ENCODE results near the gene TMPRSS13.

The TMPRSS13 gene

DNA sequence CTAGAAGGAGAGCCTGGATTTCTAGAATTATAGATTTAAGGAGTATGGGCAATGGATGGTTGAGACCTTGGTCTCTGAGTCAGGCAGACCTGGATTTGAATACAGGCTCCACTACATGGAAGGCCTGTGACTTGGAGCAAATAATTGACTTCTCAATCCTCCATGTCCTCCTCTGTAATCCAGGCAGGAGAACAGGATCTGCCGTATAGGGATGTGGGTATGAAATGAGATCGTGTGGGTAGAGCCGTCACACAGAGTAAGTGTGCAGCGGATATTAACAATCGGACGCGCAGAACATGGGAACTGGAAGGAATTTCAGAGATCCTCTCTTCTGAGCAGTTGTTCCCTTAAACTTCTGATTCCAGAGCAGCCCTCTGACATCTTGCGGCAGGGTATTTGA is 11.5 kb upstream of the TMPRSS13 start:
- TF ChIP-seq GATA3 (IDR thresholded peaks at IDR 0.05; ENCODE audit: low read depth, low read length) (no peak), GATA2 (IDR thresholded peaks at IDR 0.05; ENCODE audit: low read depth, low read length) (no peak)

DNA sequence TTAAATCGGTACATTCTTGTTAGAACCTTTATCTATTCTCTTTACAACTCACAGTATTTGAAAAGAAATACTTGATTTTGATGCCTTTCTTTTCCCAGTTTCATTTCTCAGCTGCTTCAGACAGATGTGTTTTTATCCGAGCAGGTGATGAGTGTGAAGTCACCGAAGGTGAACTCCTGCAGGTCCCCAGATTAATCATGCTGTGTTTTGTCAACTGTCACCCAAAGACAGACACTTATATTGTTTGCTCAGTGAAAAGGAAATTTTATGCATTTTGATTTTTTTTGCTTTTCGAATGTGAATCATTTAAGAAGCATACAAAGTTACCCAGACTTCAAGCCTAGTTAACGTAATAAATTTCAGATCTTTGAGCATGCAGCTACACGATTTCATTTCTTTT is 7.8 kb upstream of the TMPRSS13 start:
- TF ChIP-seq GATA3 (IDR thresholded peaks at IDR 0.05; ENCODE audit: low read depth, low read length): no peak
- TF ChIP-seq GATA2 (IDR thresholded peaks at IDR 0.05; ENCODE audit: low read depth, low read length): no peak

DNA sequence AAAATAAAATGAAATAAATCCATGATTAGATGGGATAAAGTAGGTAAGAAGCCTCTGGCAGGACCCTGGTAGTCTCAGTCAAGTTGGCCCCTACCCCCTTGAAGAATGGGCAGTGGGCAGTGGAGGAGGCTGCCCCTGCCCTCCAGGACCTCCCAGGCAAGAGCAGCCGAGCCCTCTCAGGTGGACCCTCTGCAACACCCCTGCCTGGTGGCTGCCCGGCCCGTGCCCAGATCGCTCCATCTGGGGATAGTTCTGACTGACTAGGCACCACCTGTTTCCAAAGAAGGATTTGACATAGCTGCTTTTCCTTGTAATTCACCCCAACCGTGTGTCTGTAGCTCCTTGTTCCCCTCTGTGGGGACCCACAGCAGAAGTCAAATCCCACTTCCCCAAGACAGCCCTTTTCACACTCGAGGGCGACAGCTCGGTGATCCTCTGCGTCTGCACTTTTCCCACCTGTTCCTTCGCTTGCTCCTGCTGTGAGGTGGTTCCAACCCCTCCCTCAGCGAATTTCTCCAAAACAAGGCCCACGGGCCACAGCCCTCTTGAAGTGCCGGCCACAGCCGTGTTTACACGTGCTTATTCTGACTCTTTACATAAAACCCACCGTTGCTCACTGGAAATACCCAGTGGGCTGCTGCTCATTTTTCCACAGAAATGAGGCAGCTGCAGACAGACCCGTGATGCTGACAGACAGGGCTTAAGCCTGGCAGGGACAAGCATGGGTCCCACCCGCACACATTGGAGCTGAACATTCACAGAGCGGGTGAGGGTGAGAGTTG is 5.5 kb upstream of the TMPRSS13 start:
- no peak for TF ChIP-seq GATA3 (IDR thresholded peaks at IDR 0.05; ENCODE audit: low read depth, low read length)
- TF ChIP-seq GATA2 (IDR thresholded peaks at IDR 0.05; ENCODE audit: low read depth, low read length): no peak

DNA sequence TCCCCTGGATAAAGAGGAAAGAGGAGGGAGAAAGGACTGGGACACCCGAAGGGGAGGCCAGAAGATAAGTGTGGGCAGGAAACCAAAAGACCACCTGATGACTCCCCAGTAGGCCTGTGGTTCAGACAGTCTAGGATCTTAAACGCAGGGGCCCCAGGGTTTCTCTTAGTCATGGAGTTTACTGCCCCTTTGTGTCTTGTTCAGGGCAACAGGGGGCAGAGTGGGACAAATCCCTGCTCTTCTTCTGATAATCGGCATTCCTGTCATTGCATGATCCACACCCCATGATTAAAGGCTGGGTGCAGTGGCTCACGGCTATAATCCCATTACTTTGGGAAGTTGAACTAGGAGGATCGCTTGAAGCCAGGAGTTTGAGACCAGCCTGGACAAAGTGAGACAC is 4.7 kb upstream of the TMPRSS13 start:
- no peak for TF ChIP-seq GATA3 (IDR thresholded peaks at IDR 0.05; ENCODE audit: low read depth, low read length)
- TF ChIP-seq GATA2 (IDR thresholded peaks at IDR 0.05; ENCODE audit: low read depth, low read length): no peak

DNA sequence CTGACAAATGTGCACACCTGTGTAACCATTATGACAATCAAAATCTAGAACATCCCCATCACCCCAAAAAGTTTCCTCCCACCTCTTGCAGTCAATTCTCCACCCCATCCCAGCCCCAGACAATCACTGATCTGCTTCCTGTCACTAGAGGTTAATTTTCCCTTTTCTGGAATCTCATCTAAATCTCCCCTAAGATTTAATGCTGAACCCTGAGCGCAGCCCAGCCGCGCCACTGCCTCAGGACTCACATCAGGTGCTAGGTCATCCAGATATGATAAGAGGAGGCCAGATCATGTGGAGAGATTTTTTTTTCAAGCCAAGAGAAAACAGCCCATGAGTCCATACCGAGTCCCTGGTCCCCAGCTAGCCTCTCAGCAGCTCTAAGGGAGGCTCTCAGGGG is 4.3 kb upstream of the TMPRSS13 start:
- peak; percentile 47 for TF ChIP-seq GATA2 (IDR thresholded peaks at IDR 0.05; ENCODE audit: low read depth, low read length)
- TF ChIP-seq GATA3 (IDR thresholded peaks at IDR 0.05; ENCODE audit: low read depth, low read length): no peak

DNA sequence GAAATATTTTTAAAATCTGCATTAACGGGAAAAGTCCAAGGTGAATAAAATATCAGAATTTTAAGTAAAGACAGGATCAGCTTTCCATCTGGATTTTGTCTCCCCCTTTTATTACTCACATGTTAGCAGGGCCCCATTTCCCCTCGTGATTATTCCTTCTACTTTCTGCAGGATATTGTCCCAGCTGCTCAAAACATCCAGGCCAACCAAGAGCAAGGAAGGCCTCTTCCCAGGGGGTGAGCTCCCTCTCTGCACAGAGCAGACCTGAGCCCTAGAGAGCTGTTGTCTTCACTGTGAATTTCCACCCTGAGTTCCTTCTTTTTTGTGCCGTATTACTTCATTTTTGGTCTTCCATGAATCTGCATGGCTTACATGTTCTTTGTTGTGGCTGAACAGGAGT is 3.7 kb upstream of the TMPRSS13 start:
- TF ChIP-seq GATA2 (IDR thresholded peaks at IDR 0.05; ENCODE audit: low read depth, low read length): no peak
- no peak for TF ChIP-seq GATA3 (IDR thresholded peaks at IDR 0.05; ENCODE audit: low read depth, low read length)

DNA sequence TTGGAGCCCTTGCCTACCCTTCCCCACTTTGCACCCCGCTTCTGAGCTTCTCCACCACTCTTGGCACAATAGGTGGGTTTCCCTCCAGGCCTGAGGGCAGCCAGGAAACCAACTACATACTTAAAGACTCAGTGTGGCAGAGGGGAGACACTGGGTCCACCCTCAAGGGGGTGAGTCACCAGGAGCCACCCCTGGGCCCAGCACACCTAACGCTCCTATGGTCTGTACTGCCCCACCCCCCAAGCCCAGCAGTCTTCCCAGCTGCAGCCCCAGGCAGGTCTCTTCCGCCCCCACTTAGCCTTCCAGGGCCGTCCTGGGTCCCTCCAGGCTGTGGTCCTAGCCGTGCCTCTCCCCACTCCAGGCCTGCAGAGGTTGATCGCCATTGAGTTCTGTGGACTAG is 3.2 kb upstream of the TMPRSS13 start:
- TF ChIP-seq GATA3 (IDR thresholded peaks at IDR 0.05; ENCODE audit: low read depth, low read length): no peak
- TF ChIP-seq GATA2 (IDR thresholded peaks at IDR 0.05; ENCODE audit: low read depth, low read length): no peak

DNA sequence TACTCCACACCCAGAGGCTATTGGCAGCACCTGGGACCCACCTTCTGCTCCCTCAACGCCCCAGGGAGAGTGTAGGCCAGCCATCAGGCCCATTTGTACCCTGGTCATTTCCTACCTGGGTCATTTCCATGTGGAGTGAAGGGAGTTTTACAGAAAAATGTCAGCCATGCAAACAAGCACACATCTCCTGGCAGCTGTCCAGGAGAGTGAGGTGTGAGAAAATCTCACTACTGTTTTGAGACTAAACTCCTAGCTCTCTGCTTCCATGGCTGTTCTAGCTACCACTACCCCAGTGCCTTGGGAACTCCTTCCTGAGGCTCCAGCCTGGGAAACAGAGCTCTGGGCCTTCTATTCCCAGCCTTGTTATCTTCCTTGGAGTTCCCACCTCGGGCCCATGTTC is 2.8 kb upstream of the TMPRSS13 start:
- TF ChIP-seq GATA2 (IDR thresholded peaks at IDR 0.05; ENCODE audit: low read depth, low read length) (no peak), GATA3 (IDR thresholded peaks at IDR 0.05; ENCODE audit: low read depth, low read length) (no peak)

DNA sequence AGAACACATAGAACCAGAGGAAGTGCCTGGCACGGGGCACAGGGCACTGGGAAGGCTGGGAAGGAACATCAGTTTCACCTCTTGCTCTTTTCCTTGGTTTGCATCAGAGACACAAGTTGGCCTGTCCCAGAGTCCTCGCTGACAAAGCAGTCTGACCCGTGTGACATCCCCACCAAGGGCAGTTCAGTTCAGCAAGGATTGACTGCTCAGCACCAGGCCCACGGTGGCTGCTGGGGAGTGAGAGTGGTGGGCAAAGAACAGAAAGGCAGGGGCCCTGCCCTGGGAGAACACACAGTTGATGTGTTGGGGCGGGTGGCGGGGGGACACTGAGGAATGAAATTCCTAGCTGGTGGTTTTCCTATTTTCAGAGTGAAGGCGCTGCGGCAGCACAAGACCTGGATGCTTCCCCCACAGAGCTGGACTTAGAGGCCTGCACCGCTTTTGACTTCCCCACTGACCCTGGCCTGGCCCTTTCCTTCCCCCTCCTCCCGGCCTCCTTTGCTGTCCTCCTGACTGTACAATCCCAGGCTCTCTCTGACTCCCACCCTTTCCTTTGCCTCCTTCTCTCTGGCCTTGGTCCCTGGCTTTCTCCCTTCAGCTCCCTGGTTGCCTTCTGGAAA is 2.2 kb upstream of the TMPRSS13 start:
- no peak for TF ChIP-seq GATA2 (IDR thresholded peaks at IDR 0.05; ENCODE audit: low read depth, low read length)
- no peak for TF ChIP-seq GATA3 (IDR thresholded peaks at IDR 0.05; ENCODE audit: low read depth, low read length)

DNA sequence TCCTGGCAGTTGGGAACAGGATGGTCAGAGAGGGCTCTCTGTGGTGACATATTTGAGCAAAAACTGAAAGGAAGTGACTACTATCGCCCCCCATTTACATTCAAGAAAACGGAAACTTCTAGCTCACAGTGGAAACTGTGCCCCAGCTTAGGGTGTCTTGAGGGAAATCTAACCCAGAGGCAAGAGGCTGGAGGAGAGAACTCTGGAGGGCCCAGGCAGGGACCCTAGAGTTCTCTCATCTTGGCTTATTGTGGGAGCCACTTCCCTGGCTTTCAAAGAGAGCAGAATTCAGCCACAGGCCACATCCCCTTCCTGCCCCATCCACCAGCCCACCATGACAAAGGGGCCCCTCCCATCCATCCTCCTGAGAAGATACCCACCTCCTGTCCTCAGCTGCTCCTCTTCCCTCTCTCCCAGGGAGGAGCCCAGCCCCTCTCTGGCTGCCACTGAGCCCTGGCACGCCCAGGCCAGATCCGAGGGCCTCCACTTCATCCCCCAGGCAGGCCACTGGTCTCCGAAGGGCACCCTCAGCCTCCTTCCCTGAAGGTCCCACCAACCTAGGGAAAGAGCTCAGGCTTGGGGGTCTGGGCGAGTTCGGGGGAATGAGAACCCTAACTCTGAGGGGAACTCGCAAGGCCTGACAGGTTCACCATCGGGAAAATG is 1.6 kb upstream of the TMPRSS13 start:
- TF ChIP-seq GATA2 (IDR thresholded peaks at IDR 0.05; ENCODE audit: low read depth, low read length): no peak
- no peak for TF ChIP-seq GATA3 (IDR thresholded peaks at IDR 0.05; ENCODE audit: low read depth, low read length)

DNA sequence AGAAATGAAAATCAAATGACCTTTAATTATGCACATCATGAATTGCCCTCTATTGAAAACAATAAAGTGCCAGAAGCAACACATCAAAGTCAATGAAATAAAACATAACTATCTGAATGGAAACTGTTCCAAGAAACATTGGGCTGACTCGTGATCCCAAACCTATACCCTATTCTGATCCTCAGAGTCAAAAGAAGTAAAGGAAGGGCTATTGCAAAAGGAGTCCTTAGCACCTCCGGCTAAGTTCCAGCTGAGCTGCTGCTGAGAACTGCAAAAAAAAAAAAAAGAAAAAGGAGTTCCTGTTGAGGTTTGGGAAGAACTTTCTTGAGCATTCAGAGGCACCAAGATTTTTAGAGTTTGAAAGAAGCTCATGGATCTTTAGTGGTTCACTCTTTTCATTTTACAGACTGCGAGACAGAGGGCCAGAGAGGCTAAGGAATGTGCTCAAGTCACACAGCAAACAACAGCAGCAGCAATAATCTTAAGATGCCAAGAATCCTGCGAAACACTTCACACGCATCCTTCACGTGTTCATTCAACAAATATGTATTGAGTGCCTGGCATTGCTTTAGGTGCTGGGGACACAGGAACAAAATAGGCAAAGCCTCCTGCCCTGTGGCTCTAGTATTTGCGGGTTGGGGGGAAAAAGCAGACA is 841 bp upstream of the TMPRSS13 start:
- TF ChIP-seq GATA2 (IDR thresholded peaks at IDR 0.05; ENCODE audit: low read depth, low read length) (no peak), GATA3 (IDR thresholded peaks at IDR 0.05; ENCODE audit: low read depth, low read length) (no peak)

DNA sequence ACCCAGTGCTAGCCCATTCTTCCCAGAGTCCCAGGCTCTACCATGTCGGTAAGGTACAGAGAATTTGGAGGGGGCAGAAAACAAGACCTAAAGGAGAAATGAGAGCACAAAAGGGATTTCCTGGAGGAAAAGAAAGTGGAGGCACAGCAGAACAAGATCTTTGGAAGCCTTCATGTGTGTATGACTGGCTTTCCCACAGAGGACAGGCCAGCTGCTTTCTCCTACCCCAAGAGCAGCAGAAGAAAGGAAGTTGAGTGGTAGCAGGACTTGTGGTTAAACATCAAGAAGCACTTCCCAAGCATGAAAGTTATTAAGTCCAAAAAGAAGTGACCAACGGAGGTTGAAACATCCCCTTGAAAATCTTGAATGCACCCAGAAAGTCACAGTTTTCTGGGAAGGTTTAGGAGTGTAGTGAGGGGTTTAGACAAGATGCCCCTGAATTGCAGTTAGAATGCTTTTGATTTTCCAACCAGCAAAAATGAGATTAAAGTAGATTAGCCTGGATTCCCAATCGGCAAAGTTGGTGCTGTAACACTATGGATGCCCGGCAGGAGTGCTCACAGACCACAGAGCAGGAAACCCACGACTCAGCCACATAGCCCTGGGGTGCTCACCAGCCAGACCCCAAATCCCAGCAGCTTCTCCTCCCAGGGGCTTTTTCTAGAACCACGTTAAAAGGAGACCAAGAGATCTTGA is 608 bp downstream of the TMPRSS13 start:
- TF ChIP-seq GATA3 (IDR thresholded peaks at IDR 0.05; ENCODE audit: low read depth, low read length) (no peak), GATA2 (IDR thresholded peaks at IDR 0.05; ENCODE audit: low read depth, low read length) (no peak)

DNA sequence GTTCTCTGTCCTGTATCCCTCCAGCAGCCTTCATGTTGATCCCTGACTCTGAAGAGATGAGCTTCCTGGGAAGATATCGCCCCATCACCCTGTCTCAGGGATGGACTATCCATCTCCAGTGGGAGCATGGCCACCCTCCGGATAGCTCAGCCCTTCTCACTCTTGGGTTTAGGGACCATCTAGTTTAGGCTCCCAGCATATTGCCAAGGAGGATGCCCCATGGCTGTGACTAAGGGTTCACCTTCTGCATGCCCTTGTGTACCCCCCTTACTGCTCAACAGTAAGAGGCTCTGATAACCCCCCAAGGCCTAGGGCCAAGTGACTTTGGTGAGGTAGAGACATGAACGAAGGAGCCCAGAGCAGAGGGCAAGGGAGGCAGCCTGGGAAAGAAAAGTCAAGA is 1.3 kb downstream of the TMPRSS13 start:
- TF ChIP-seq GATA3 (IDR thresholded peaks at IDR 0.05; ENCODE audit: low read depth, low read length) (no peak), GATA2 (IDR thresholded peaks at IDR 0.05; ENCODE audit: low read depth, low read length) (no peak)
